Hindlimb muscle (tissue), 1 donor: ENCODE data around the gene TREX2. TPM values are rescaled to one million over a fixed set of nuclear protein-coding genes. Genes with fewer than 3 reads are reported as not detected.
A peak's percentile ranks its signal among the peaks of the same experiment; 100 is the strongest.

Source experiments
- DNase-seq: peaks from one replicate; pipeline ENCODE4 v3.0.0-alpha.2; 2013
- polyA plus RNA-seq: library from polyadenylated mRNA; unstranded; fragments of 120-200 nt; gene quantifications from one replicate; pipeline ENCODE4 v1.2.1, GENCODE V29; 2013; ENCODE audit not compliant: insufficient read length

Gene TREX2, protein sequence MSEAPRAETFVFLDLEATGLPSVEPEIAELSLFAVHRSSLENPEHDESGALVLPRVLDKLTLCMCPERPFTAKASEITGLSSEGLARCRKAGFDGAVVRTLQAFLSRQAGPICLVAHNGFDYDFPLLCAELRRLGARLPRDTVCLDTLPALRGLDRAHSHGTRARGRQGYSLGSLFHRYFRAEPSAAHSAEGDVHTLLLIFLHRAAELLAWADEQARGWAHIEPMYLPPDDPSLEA
- 0.43 TPM for polyA plus RNA-seq

DNA sequence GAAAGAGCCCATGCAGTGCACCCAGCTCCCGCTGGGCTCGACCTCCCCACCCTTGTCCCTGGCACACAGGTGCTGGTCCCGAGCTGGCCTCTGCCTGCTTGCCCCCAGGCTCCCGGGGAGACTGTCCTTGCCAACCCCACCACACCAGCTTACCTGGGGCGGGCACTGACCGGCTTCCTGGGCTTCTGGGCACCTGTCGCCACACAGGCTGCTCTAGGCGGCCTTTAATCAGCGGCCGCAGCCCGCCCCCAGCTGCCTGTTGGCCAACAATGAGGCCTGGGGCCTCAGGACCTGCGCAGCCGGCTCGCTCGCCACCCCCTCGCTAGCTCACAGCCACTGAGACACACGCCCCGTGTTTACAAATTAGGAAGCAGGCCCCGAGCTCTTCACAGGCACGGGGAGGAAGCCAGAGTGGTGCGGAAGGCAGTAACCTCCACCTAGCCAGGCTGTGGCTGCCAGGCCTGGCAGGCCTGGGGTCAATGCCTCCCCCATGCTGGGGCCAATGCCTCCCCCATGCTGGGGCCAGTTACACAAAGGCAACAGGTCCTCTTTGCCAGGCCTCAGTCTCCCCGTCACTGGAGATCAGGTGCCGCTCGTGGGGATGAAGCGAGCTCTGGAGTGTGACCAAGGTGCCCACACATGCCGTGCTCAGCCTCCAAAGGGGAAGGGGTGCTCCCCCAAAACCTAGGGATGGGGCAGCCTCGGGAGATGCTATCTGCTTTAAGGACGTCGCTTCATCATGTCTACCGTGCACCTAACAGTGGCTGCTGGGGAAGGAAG lies at the start of gene TREX2:
Gene TREX2 (minus strand): TSS at position 201 of the 780 bp plus-strand sequence. CDS start 626 bp downstream, outside the sequence.
- no peak for DNase-seq

- DNase-seq = no peak
These were observed 49.5 kb upstream of the TREX2 start for GRCh38 chrX:153495362-153495751.

DNA sequence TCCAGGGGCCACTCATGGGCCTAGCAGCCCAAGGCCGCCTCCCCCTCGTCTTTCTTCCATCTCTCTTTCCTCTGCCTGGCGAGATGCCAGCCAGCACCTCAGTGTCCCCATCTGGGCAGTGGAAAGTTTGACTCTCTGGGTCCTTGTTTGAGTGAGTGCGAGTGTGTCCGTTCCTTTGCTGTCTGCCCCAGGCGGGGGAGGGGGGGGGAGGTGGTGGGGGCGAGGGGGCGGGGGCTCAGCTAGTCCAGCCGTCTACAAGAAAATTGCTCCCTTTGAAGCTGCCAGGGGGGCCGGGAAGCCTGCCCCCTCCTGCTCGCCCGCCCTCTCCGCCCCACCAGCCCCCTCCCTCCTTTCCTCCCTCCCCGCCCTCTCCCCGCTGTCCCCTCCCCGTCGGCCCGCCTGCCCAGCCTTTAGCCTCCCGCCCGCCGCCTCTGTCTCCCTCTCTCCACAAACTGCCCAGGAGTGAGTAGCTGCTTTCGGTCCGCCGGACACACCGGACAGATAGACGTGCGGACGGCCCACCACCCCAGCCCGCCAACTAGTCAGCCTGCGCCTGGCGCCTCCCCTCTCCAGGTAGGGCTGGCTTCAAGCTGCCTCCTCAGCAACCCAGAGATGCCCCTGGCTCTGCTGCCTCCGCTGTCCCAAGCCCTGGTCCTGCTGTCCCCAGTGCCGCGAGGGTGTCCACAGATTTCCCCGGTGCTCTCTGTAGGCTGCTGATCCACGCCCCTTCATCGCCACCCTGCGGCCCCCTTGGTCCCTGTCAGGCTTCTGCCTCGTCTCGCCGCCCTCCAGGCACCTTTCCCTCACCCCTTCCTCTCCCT lies 48.9 kb upstream of the TREX2 start, which contains the start of gene BGN:
Gene BGN (plus strand): TSS at position 440 of the 821 bp plus-strand sequence. CDS start 9,652 bp downstream, outside the sequence.
- DNase-seq = no peak

GRCh38 chrX:153494061-153494460 lies 48.2 kb upstream of the TREX2 start:
- DNase-seq = no peak

DNA sequence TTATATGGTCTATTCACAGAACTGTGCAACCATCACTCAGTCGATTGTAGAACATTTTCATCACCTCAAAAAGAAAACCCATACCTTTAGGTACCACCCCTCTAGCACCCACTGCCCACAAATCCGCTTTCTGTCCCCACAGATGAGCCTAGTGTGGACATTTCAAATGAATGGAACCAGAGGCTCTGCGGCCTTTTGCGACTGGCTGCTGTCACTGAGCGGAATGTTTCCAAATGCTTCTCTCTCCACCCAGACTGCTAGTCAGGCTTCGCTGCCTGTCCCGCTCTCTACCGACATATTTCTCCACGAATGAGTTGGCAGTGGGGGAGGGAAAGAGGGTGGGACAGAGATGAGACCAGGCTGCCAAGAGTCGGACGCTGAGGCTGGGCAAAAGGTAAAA lies 47.2 kb upstream of the TREX2 start:
- no peak for DNase-seq

- DNase-seq = no peak
These were observed 46.7 kb upstream of the TREX2 start for GRCh38 chrX:153492543-153492942.

- no peak for DNase-seq
These were observed 46.1 kb upstream of the TREX2 start for GRCh38 chrX:153491918-153492317.

DNA sequence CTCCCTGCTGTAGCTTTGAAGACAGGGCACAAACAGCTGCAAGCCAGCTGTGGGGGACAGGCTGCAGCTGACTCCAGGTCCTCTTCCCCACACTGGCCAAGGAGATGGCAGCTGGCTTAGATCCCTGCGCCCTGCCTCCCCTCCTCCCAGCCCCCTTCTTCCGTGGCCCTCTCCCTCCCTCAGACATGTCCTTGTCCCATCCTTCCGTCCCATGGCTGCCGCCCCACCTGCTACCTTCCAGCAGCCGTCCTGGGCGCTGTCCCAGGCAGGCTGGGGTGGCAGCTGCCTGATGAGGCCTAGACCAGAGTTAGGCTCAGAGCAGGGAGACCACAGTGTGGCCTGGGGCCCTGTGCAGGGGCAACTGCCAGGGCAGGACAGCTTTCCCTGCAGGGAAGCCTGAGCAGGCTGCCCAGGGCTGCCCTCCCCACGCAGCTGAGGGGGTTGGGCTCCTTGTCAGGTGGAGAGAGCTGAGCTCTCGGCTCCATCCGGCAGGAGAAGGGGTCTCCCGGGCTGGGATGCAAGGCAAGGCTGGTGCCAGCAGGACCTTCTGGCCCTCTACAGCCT lies 45.6 kb upstream of the TREX2 start:
- no peak for DNase-seq

DNA sequence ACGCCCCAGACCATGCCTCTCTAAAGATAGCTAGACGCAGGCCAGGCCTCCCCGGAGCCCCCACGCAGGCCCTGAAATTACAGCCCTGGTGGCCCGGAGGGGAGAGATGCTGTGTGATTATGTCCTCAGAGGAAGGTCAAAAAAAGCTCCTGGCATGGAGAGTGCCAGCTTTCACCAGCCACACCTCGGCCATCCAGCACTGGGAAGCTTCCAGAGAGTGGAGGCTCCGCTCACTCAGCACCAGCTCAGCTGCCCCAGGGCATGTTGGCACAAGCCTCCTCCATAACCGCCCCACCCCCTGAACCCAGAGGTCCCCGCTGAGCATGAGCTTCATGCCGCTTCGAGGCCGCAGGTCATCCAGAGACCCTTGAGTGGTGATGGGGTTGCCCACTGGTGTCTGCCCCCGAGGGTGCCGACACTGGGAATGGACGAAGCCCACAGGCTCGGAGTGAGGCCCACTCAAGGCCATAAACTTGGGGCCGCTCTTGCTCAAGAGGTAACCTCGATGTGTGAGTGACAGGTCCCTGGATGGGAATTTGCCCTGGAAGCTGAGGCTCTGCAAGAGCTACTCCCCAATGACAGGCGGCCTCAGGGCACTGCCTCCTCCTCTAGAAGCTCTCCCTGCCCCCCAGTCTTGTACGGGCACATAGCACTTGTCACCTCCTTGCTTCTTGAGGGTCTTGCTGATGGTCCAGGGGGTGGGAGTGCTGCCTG lies 44.5 kb upstream of the TREX2 start:
- no peak for DNase-seq

DNA sequence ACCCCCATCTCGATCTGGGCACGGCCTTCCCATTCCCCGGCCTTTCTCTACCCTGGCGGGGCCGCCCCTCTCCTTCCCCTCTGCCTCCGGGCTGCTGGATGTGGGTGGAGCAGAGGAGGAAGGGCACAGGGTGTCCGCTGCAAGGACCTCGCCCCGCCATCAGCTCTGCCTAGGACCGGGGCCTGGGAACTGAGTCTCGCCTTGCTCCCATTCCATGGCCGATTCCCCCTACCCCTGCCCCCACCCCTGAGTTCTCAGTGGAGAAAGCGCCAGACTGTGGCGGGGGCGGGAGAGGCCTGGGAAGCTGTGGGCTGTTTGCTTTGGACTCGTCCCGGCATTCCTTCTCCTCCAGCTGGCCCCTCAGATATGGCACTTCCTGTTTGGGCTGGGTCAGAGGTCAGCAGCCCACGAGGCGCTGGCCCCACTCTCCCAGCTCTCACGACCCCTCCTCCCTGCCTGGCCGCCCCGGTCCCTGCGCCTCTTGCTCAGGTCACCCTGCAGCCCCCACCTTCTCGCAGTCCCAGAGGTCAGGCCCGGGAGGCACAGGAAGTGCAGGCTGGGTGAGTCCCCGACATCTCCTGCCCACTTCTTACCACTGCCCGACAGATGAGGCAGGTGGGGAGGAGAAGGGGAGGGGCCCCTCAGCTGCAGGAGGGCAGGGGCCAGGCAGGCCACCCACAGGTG lies 42.5 kb upstream of the TREX2 start:
- DNase-seq = no peak

- DNase-seq = no peak
These were observed 41.8 kb upstream of the TREX2 start for GRCh38 chrX:153487590-153488071.

GRCh38 chrX:153486171-153486570 lies 40.3 kb upstream of the TREX2 start:
- no peak for DNase-seq

- no peak for DNase-seq
These were observed 39.7 kb upstream of the TREX2 start for GRCh38 chrX:153485396-153486080.

- DNase-seq = no peak
These were observed 36.6 kb upstream of the TREX2 start for GRCh38 chrX:153482376-153483015.

DNA sequence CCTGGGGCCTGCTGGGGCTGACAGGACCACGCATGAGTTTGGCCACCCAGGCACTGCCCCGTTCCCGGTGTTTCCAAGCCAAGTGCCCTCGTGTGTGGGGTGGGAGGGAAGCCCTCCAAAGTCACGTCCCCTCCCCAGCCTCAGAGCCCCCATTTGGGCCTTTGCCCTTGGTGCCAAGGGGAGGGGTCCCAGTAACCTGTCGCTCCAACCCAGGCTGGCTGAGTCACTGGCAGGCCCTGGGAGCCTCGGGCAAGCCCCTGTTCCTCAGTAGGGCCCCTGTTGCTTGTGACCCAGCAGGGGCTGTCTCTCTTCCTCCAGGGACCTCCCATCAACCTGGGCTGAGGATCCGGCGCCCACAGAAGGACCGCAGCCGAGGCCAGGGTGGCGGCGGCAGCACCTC lies 35.2 kb upstream of the TREX2 start:
- no peak for DNase-seq

DNA sequence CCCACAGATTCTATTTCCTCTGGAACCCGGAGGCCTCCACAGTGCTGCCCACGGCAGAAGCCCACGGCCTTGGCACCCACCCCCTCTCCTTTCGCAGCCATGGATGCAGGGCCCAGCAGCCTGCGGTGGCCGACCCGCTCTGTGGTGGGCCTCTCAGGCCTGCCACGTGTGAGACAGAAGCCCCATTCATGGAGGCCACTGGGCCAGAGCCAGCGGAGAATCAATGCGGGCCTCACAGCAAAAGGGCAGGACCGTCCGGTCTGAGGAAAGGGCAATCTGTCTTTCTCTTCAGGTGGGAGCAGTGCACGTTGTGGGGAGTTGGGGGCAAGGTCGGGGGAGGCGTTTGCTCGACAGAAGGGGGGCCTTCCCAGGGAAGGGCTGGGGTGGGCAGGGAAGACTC lies 32.9 kb upstream of the TREX2 start:
- no peak for DNase-seq

- DNase-seq = no peak
These were observed 32.0 kb upstream of the TREX2 start for GRCh38 chrX:153477901-153478300.

- no peak for DNase-seq
These were observed 31.6 kb upstream of the TREX2 start for GRCh38 chrX:153477364-153477857.

GRCh38 chrX:153476666-153477363 lies 31.0 kb upstream of the TREX2 start:
- DNase-seq = peak; percentile 77
